ENCODE results near the gene SEC61B.

- TF ChIP-seq EP300 (IDR thresholded peaks at IDR 0.05; ENCODE audit: borderline replicate concordance) = no peak
- no peak for TF ChIP-seq REST (IDR thresholded peaks at IDR 0.05; ENCODE audit: low read depth)
- TF ChIP-seq RAD21 (IDR thresholded peaks at IDR 0.05; ENCODE audit: low read depth) = no peak
Observed at GRCh38 chr9:99189887-99190596, 32.0 kb upstream of the SEC61B start.

Data from Ishikawa (cell line).